Heart left ventricle (tissue), 16 donors: Measurements from ENCODE around the gene ITPRIPL1. TPM values are rescaled to one million over a fixed set of nuclear protein-coding genes. Genes with fewer than 3 reads are reported as not detected.

ENCODE experiments used
- ATAC-seq, 4 donors: fragments of 200-7000 bp; cut with Tn5 transposase; one replicate each; pipeline ENCODE4 v1.9.1; 2020 to 2022; ENCODE audit warnings: moderate library complexity in 4 of 4, mild to moderate bottlenecking in 3 of 4, moderate number of reproducible peaks in 1 of 4
- DNase-seq, 5 donors: peaks; one replicate each; pipeline ENCODE4 v3.0.0-alpha.2; 2020
- H3K27ac ChIP-seq, 12 donors: fragments of 200-600 bp; sonication (generic) in 4 of 12; one replicate each; pipeline versions ENCODE4 v1.5.0 to v1.8.0; 2016 to 2022; ENCODE audit warnings: mild to moderate bottlenecking in 2 of 12
- H3K27me3 ChIP-seq, 9 donors: fragments of 200-600 bp; sonication (generic) in 2 of 9; one replicate each; pipeline versions ENCODE4 v1.5.1 to v1.8.0; 2016 to 2022; ENCODE audit warnings: mild to moderate bottlenecking in 3 of 9
- H3K36me3 ChIP-seq, 9 donors: fragments of 200-600 bp; sonication (generic) in 2 of 9; one replicate each; pipeline versions ENCODE4 v1.5.0 to v1.8.0; 2018 to 2022; ENCODE audit warnings: mild to moderate bottlenecking in 2 of 9
- H3K4me1 ChIP-seq, 12 donors: fragments of 200-600 bp; sonication (generic) in 4 of 12; one replicate each; pipeline versions ENCODE4 v1.5.0 to v1.8.0; 2016 to 2022; ENCODE audit warnings: mild to moderate bottlenecking in 3 of 12
- H3K4me3 ChIP-seq, 12 donors: fragments of 200-600 bp; sonication (generic) in 4 of 12; one replicate each; pipeline versions ENCODE4 v1.5.0 to v1.8.0; 2017 to 2022; ENCODE audit warnings: mild to moderate bottlenecking in 9 of 12, moderate library complexity in 4 of 12
- H3K9me3 ChIP-seq, 12 donors: fragments of 200-600 bp; sonication (generic) in 4 of 12; one replicate each; pipeline versions ENCODE4 v1.5.0 to v1.8.0; 2016 to 2022; ENCODE audit warnings: mild to moderate bottlenecking in 1 of 12
- CTCF ChIP-seq, 12 donors: fragments of 200-600 bp; sonication (generic) in 4 of 12; IDR thresholded peaks; one replicate each; pipeline versions ENCODE4 v1.5.0 to v1.8.0; 2018 to 2022; ENCODE audit warnings: antibody characterized with exemption in 12 of 12, mild to moderate bottlenecking in 5 of 12
- POLR2A ChIP-seq, 2 donors: fragments of 450-650 bp; IDR thresholded peaks; one replicate each; pipeline ENCODE4 v1.6.1; 2017; ENCODE audit warnings: antibody characterized with exemption in 2 of 2, mild to moderate bottlenecking in 2 of 2, moderate library complexity in 2 of 2
- WGBS, 4 donors: extraction: QIAGEN DNeasy Blood & Tissue Kit in 2 of 4; methylation state at CpG; one replicate each; pipeline versions ENCODE4 v1.1.5 to v1.1.7; 2013 to 2018; 5-methylcytosine and 5-hydroxymethylcytosine counted together
- intact Hi-C, 10 donors: fragments of 100-400 bp; cut with DNase I; formaldehyde crosslinking; loops; one replicate each; pipeline versions ENCODE4 v1.11.1 to v1.14.2; 2022
- polyA plus RNA-seq, 2 donors: library from polyadenylated mRNA; stranded (reverse); fragments of 200-250 nt; gene quantifications; one replicate each; pipeline ENCODE4 v1.2.3, GENCODE V29; 2013
- total RNA-seq, 9 donors: library from RNA; depleted of rRNA in 2 of 9; stranded (reverse); fragments of >200 nt in 2 of 9; fragmentation: NEBNext Ultra II Directional in 3 of 9; extraction: Animal tissue kit (Norgen Biotek cat#: 25700) in 3 of 9; gene quantifications; one replicate each; pipeline versions ENCODE4 v1.1.0 to v1.2.4, GENCODE V29; 2016 to 2023
- donor health status: ischemic (EF 13 %, LVEDD 7.1; RV severe dilation, severe dysfunction).
- donor health status: healthy with polysubstance abuse.
- donor health status: DM: no; HTN: yes; CAD: no.
- donor health status: DM: no; HTN: no; CAD: no.
- donor health status: ischemic (EF 25% LVEDD 6.9; RV normal size, moderate dysfunction).
- donor health status: ischemic (EF 25% LVEDD 5.7; RV mildly dilated, moderate dysfunction).
- donor health status: healthy.
- donor health status: DM: yes; HTN: yes; CAD: no.
- donor health status: ischemic (EF 35%, LVEDD 5.7; RV mildly dilated, moderate dysfunction).
- donor health status: nonischemic (EF 11% LVEDD 7.7; RV severe dilation, severe dysfunction).
- donor health status: DM: yes; HTN: yes; CAD: no.
- donor health status: PGD.
- donor health status: ischemic (EF 29% LVEDD 5.4; RV normal size, mild dysfunction).
- donor health status: nonischemic (EF 23%, LVEDD 6.1; RV moderate dilation, normal function).

The ITPRIPL1 gene
- total and polyA plus RNA-seq, 11 donors, result 0.65 to 3.8 (median 1.5) TPM

- no peak overlapping the region for H3K4me3 ChIP-seq
- H3K36me3 ChIP-seq, result peaks cover 0 to 5% (median 0%) of the 10 kb centered on the region in 9 donors
- TF ChIP-seq POLR2A (IDR thresholded peaks at IDR 0.05), result no peak
- no peak for TF ChIP-seq CTCF (IDR thresholded peaks at IDR 0.05)
- no peaks in the 10 kb centered on the region for H3K27me3 ChIP-seq
- no peak overlapping the region for H3K27ac ChIP-seq
- peaks cover 0 to 33% (median 0%) of the 10 kb centered on the region in 12 donors for H3K4me1 ChIP-seq
- no peak for DNase-seq
- intact Hi-C loops, result loop anchor here in 1 of 10 donors (5.0 kb wide), 1 partner anchor 34 kb away; the partner anchor contains the start of gene SNRNP200
- H3K9me3 ChIP-seq, result no peaks in the 10 kb centered on the region
- ATAC-seq, result no peak
- WGBS, 4 donors, result 96 to 97% (median 97%) methylated on average over 14 of the region's 14 CpGs
Measured at GRCh38 chr2:96341641-96342040, 16.5 kb downstream of the ITPRIPL1 start.

- no peak for ATAC-seq
- intact Hi-C loops, result loop anchor here in 1 of 10 donors (5.0 kb wide), 1 partner anchor 35 kb away; the partner anchor contains the start of gene SNRNP200
Measured at GRCh38 chr2:96342085-96342484, 17.0 kb downstream of the ITPRIPL1 start.

GRCh38 chr2:96344011-96344410 lies 18.9 kb downstream of the ITPRIPL1 start:
- peak in 2 of 4 donors; percentile 33 to 47 for ATAC-seq
- H3K27me3 ChIP-seq, result no peaks in the 10 kb centered on the region
- peak overlapping the region in 1 of 12 donors; percentile 73 for H3K27ac ChIP-seq
- no peak for DNase-seq
- no peaks in the 10 kb centered on the region for H3K9me3 ChIP-seq
- H3K4me3 ChIP-seq, result no peak overlapping the region
- TF ChIP-seq POLR2A (IDR thresholded peaks at IDR 0.05), result no peak
- TF ChIP-seq CTCF (IDR thresholded peaks at IDR 0.05), result no peak
- H3K36me3 ChIP-seq, result peaks cover 0 to 10% (median 0%) of the 10 kb centered on the region in 9 donors
- WGBS, 4 donors, result 92 to 94% (median 93%) methylated on average over 5 of the region's 5 CpGs
- intact Hi-C loops, result loop anchor here in 1 of 10 donors (5.0 kb wide), 1 partner anchor 37 kb away; the partner anchor contains the start of gene SNRNP200
- peaks cover 0 to 20% (median 0%) of the 10 kb centered on the region in 12 donors for H3K4me1 ChIP-seq

More at GRCh38 chr2:96342085-96342484, 17.0 kb downstream of the ITPRIPL1 start:
- H3K4me3 ChIP-seq, result no peak overlapping the region
- WGBS, 4 donors, result 82 to 85% (median 84%) methylated on average over 6 of the region's 6 CpGs
- H3K27me3 ChIP-seq, result no peaks in the 10 kb centered on the region
- H3K9me3 ChIP-seq, result no peaks in the 10 kb centered on the region
- H3K27ac ChIP-seq, result peak overlapping the region in 1 of 12 donors; percentile 73
- H3K4me1 ChIP-seq, result peaks cover 0 to 30% (median 0%) of the 10 kb centered on the region in 12 donors
- TF ChIP-seq POLR2A (IDR thresholded peaks at IDR 0.05) (no peak), CTCF (IDR thresholded peaks at IDR 0.05) (no peak)
- DNase-seq, result no peak
- H3K36me3 ChIP-seq, result peaks cover 0 to 5% (median 0%) of the 10 kb centered on the region in 9 donors

GRCh38 chr2:96345438-96345837 lies 20.3 kb downstream of the ITPRIPL1 start:
- no peaks in the 10 kb centered on the region for H3K27me3 ChIP-seq
- intact Hi-C loops, result no loop called here
- peaks cover 0 to 11% (median 0%) of the 10 kb centered on the region in 9 donors for H3K36me3 ChIP-seq
- no peak overlapping the region for H3K4me3 ChIP-seq
- peaks cover 0 to 20% (median 0%) of the 10 kb centered on the region in 12 donors for H3K4me1 ChIP-seq
- ATAC-seq (peak; percentile 61 to 90 (median 72)), DNase-seq (no peak)
- no peak overlapping the region for H3K27ac ChIP-seq
- TF ChIP-seq POLR2A (IDR thresholded peaks at IDR 0.05) (no peak), CTCF (IDR thresholded peaks at IDR 0.05) (peak in 8 of 12 donors; percentile 11 to 45 (median 23))
- WGBS, 4 donors, result 51 to 73% (median 60%) methylated on average over 2 to 4 of the region's 4 CpGs
- no peaks in the 10 kb centered on the region for H3K9me3 ChIP-seq
